MCF 10A (cell line): Measurements from ENCODE around the gene MIEF1. TPM values are rescaled to one million over a fixed set of nuclear protein-coding genes. Genes with fewer than 3 reads are reported as not detected.

Experiments
- BruUV-seq: library from RNA; stranded (reverse); fragments of 400-500 nt; replicated peaks from 2 replicates; lab custom pipeline; 2021; lab: Mats Ljungman, UMichigan
- CTCF ChIA-PET: fragments of 300-600 bp; sonication (Branson Sonifier 250); formaldehyde crosslinking; extraction: SDS; loops from one replicate; lab custom pipeline; 2021; ENCODE audit warnings: antibody characterized with exemption, inconsistent platforms; lab: Yijun Ruan, JAX
- POLR2A ChIA-PET: fragments of 300-600, 350-650 bp; sonication (Branson Sonifier 250); formaldehyde crosslinking; extraction: SDS; loops from one replicate; lab custom pipeline; 2020; ENCODE audit warnings: antibody characterized with exemption, inconsistent platforms; lab: Yijun Ruan, JAX
- DNase-seq: peaks from one replicate; pipeline ENCODE4 v3.0.0-alpha.2; 2018; ENCODE audit not compliant: unreplicated experiment
- H3K27ac Mint-ChIP-seq: one replicate; pipeline ENCODE4 v1.8.0; 2022; ENCODE audit warnings: mild to moderate bottlenecking, low read depth, mixed read lengths; ENCODE audit not compliant: unreplicated experiment
- H3K27me3 Mint-ChIP-seq: one replicate; pipeline ENCODE4 v1.8.0; 2022; ENCODE audit warnings: mixed read lengths; ENCODE audit not compliant: insufficient read depth, unreplicated experiment
- H3K36me3 Mint-ChIP-seq: one replicate; pipeline ENCODE4 v1.8.0; 2022; ENCODE audit warnings: mild to moderate bottlenecking, moderate library complexity, mixed read lengths; ENCODE audit not compliant: insufficient read depth, unreplicated experiment
- H3K4me1 Mint-ChIP-seq: one replicate; pipeline ENCODE4 v1.8.0; 2022; ENCODE audit warnings: mixed read lengths; ENCODE audit not compliant: insufficient read depth, unreplicated experiment
- H3K4me3 Mint-ChIP-seq: one replicate; pipeline ENCODE4 v1.8.0; 2022; ENCODE audit warnings: mild to moderate bottlenecking, moderate library complexity, mixed read lengths; ENCODE audit not compliant: unreplicated experiment
- H3K9me3 Mint-ChIP-seq: one replicate; pipeline ENCODE4 v1.8.0; 2022; ENCODE audit warnings: mixed read lengths; ENCODE audit not compliant: unreplicated experiment
- CTCF ChIP-seq: fragments of 200-600 bp; IDR thresholded peaks from one replicate; pipeline ENCODE4 v1.8.0; 2022; ENCODE audit warnings: antibody characterized with exemption, mild to moderate bottlenecking; ENCODE audit not compliant: unreplicated experiment
- intact Hi-C: fragments of 100-400 bp; cut with micrococcal nuclease; formaldehyde crosslinking; loops from 2 replicates; pipeline ENCODE4 v1.14.1; 2022
- total RNA-seq: library from RNA; stranded (reverse); gene quantifications from 2 replicates; pipeline ENCODE4 v1.2.3, GENCODE V29; 2022

Gene MIEF1
- total RNA-seq, 1 experiment from 2014 or later = 40.2 TPM

GRCh38 chr22:39487826-39488520 lies 14.1 kb upstream of the MIEF1 start:
- no peaks in the 10 kb centered on the region for H3K9me3 Mint-ChIP-seq
- H3K4me1 Mint-ChIP-seq = no peaks in the 10 kb centered on the region
- no peaks in the 10 kb centered on the region for H3K27me3 Mint-ChIP-seq
- BruUV-seq = no TSS peak
- H3K4me3 Mint-ChIP-seq = no peak overlapping the region
- CTCF ChIA-PET = interaction anchor here (0.6 to 0.7 kb wide), 2 partner anchors 512 to 949 kb away, joined by 3 to 4 read pairs; no protein-coding TSS in a partner anchor
- H3K27ac Mint-ChIP-seq = no peak overlapping the region
- intact Hi-C loops = no loop called here
- H3K36me3 Mint-ChIP-seq = no peaks in the 10 kb centered on the region
- TF ChIP-seq CTCF = no peak
- no peak for DNase-seq
- POLR2A ChIA-PET = no interaction called here

- intact Hi-C loops = no loop called here
- H3K27me3 Mint-ChIP-seq = no peaks in the 10 kb centered on the region
- no peak for TF ChIP-seq CTCF
- no peaks in the 10 kb centered on the region for H3K36me3 Mint-ChIP-seq
- no peak for DNase-seq
- no peak overlapping the region for H3K4me3 Mint-ChIP-seq
- H3K27ac Mint-ChIP-seq = no peak overlapping the region
- no peaks in the 10 kb centered on the region for H3K4me1 Mint-ChIP-seq
- no TSS peak for BruUV-seq
- ChIA-PET CTCF (interaction anchor here (0.6 to 0.7 kb wide), 2 partner anchors 511 to 948 kb away, joined by 3 to 4 read pairs; no protein-coding TSS in a partner anchor), POLR2A (no interaction called here)
- H3K9me3 Mint-ChIP-seq = no peaks in the 10 kb centered on the region
Measured at GRCh38 chr22:39488563-39489083, 13.5 kb upstream of the MIEF1 start.

GRCh38 chr22:39489094-39490068 lies 12.7 kb upstream of the MIEF1 start:
- H3K4me1 Mint-ChIP-seq = no peaks in the 10 kb centered on the region

More at GRCh38 chr22:39489094-39490068, 12.7 kb upstream of the MIEF1 start:
- CTCF ChIA-PET = interaction anchor here (0.6 kb wide), 4 partner anchors 41 to 510 kb away, joined by 3 to 4 read pairs (median 3); no protein-coding TSS in a partner anchor
- intact Hi-C loops = no loop called here
- no peak for TF ChIP-seq CTCF
- no peaks in the 10 kb centered on the region for H3K9me3 Mint-ChIP-seq
- POLR2A ChIA-PET = interaction anchor here (0.6 to 3.0 kb wide), 7 partner anchors 11 to 40 kb away, joined by 3 to 15 read pairs (median 4); partner anchors contain the start of genes ATF4 and MIEF1
- H3K27ac Mint-ChIP-seq = no peak overlapping the region
- H3K4me3 Mint-ChIP-seq = no peak overlapping the region
- H3K27me3 Mint-ChIP-seq = no peaks in the 10 kb centered on the region
- no peak for DNase-seq
- H3K36me3 Mint-ChIP-seq = no peaks in the 10 kb centered on the region
- BruUV-seq = no TSS peak
